HCT116 (cell line): ENCODE data around the gene A4GALT.

Experiments used
- CTCF ChIP-seq, 3 experiments: fragments of 200-600 bp in 1 of 3; sonication (generic) in 1 of 3; IDR thresholded peaks in 2 of 3; conservative IDR thresholded peaks in 1 of 3; 2 replicates each; pipeline ENCODE4 v1.5.1; 2012 to 2017; ENCODE audit warnings: low read depth in 2 of 3, low read length in 2 of 3, antibody characterized with exemption in 1 of 3, borderline replicate concordance in 1 of 3, control low read depth in 1 of 3, mild to moderate bottlenecking in 1 of 3, mixed read lengths in 1 of 3, mixed run types in 1 of 3, moderate library complexity in 1 of 3; ENCODE audit not compliant: insufficient read depth in 1 of 3
- EGR1 ChIP-seq: IDR thresholded peaks from 2 replicates; pipeline ENCODE4 v1.6.1; 2012; ENCODE audit warnings: low read depth
- EZH2phosphoT487 ChIP-seq: fragments of 200-600 bp; IDR thresholded peaks from 2 replicates; pipeline ENCODE4 v1.6.1; 2018; ENCODE audit warnings: antibody characterized with exemption, borderline replicate concordance
- POLR2A ChIP-seq: IDR thresholded peaks from 2 replicates; pipeline ENCODE4 v1.7.0; 2011; ENCODE audit warnings: borderline replicate concordance; ENCODE audit not compliant: insufficient read depth, insufficient read length; ENCODE audit errors: extremely low read depth
- SRF ChIP-seq: IDR thresholded peaks from 2 replicates; pipeline ENCODE4 v1.6.1; 2012; ENCODE audit warnings: low read depth
- ZFX ChIP-seq: fragments of 450-650 bp; IDR thresholded peaks from 2 replicates; pipeline ENCODE4 v1.6.1; 2017

- no peak for TF ChIP-seq CTCF (IDR thresholded peaks at IDR 0.05 in 2 of 3, conservative IDR thresholded peaks at IDR 0.05 in 1 of 3; ENCODE audit: borderline replicate concordance in 1 of 3, insufficient read depth in 1 of 3, low read depth in 2 of 3, low read length in 2 of 3)
- TF ChIP-seq SRF, result no peak
- TF ChIP-seq ZFX, result no peak
- TF ChIP-seq EZH2phosphoT487, result no peak
- TF ChIP-seq POLR2A, result no peak
- no peak for TF ChIP-seq EGR1
Observed at GRCh38 chr22:42747701-42748513, 27.2 kb upstream of the A4GALT start.
